ENCODE measurements around the gene GAL3ST1. TPM values are rescaled to one million over a fixed set of nuclear protein-coding genes. Genes with fewer than 3 reads are reported as not detected.
"Not testable (repeated sequence)": the region's sequence is repeated elsewhere in the genome, so short reads cannot be mapped to it uniquely, and the experiment has no call there.

GAL3ST1 gene
- total RNA-seq, 1 donor from 2014 or later, result not detected

GRCh38 chr22:30596886-30597285, 22.4 kb upstream of the GAL3ST1 start:
- DNase-seq (ENCODE audit: low read depth), result no peak

- no peak for DNase-seq (ENCODE audit: low read depth)
These were observed 21.7 kb upstream of the GAL3ST1 start for GRCh38 chr22:30596199-30596598.

GRCh38 chr22:30592360-30592713, 17.9 kb upstream of the GAL3ST1 start:
- DNase-seq (ENCODE audit: low read depth), result not testable (repeated sequence)

GRCh38 chr22:30591588-30592359, 17.3 kb upstream of the GAL3ST1 start, which contains the start of gene PES1:
TSS of gene PES1 (minus strand) at chr22:30591910. CDS start at chr22:30591833, 77 bp downstream.
- DNase-seq (ENCODE audit: low read depth), result peak; percentile 99

DNA sequence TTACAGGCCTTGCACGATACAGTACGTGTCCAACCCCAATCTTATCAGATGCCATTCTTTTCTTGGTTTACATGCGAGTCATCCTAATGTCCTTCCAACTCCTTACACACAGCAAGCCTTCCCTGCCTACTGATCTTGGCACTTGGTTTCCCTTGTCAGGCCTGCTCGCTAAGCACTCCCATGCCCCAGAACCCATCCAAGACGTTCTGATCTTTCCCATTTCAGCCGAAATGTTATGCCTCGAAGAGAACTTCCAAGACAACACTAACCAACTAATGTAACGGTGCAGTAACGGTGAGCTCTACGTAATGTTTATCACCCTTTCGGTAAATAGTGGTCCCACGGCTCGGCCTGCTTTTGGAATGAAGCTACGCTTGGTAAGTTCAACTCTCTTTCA, 16.7 kb upstream of the GAL3ST1 start:
- no peak for DNase-seq (ENCODE audit: low read depth)

- DNase-seq (ENCODE audit: low read depth), result no peak
These were observed 11.9 kb upstream of the GAL3ST1 start for GRCh38 chr22:30586414-30586813.

DNA sequence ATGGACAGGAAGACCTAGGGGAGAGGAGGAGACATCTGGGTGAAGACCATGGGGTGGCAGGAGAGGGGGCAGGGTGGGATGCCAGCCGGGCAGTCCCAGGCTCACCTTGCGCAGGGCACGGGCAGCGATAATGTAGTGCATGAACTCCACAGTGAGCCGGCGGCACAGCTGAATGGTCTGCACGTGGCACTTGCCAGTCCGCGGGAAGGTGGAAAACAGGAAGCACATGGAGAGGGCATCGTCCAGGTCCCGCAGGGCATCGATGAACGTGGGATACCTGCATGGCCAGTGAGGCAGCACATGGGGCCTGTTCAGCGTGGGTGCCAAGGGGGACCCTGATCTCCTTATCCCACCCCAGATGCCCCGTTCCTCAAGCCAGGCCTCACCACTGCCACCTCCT, 10.0 kb upstream of the GAL3ST1 start:
- no peak for DNase-seq (ENCODE audit: low read depth)

DNA sequence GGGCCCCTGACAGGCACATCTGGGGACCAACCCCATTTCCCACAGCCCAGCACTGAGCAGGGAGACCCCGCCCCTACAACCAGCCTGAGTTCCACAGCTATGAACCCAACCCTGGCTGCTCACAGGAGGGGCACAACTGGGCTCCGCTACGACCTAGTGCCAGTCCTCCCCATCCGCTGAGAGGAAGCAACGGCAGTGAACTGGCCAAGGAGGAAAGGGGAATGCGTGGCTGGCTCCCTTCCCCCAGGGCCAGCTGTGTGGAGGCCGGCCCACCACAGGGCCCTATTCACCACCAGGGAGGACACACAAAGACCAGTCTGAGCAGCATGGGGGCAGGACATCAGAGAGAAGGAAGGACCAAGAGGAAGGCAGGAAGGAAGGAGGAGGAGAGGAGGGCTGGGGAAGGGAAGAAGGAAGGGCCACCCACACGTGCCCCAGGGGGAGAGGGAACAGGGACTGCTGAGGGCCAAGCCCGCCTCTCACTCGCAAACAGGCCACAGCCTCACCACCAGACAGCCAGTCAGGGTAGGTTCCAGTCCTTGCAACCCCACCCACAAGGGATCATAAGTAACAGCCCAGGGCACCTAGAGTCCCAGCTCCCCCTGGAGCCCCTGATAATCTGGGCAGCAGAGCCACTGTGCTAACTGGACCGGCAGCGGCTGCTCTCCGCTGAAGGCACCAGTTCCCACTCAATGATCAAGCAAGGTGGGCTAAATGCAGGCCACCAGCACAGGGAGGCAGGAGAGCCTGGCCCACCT, 8.5 kb upstream of the GAL3ST1 start:
- no peak for DNase-seq (ENCODE audit: low read depth)

DNA sequence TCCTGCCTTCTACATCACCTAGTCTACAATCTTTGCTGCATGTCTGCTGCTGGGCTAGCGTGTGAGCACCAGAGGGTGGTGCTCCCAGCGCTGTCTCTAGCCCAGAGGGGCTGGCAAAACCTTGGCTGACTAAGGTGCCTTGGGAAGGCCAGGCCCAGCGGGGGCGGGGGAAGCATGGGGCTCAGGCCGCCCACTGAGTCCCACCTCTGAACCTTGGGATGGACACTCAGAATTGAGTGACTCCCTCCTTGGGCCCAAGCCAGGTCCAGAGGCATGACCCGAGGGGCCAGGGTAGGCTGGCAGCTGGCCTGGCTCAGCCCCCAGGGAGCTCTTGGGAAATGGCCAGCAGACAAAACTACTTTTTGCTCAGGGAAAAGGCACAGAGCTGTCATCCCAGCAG, 7.6 kb upstream of the GAL3ST1 start:
- DNase-seq (ENCODE audit: low read depth), result no peak

DNA sequence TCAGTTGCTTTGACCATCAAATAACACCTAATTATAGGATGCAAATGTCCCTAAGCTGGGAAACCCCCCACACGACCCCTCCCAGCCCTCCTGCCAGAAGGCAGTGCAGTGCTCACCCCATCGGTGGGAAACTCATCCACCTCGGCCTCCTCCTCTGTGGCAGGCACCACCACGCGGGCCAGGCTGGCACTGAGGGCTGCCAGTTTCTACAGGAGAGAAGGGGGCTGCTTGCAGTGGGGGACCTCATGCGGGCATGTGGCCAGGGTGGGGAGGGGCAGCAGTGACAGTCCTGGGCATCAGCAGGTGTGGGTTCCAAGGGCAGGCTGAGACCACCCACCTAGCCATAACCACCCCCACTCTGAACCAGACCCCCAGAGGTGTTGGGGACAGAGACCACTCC, 6.4 kb upstream of the GAL3ST1 start:
- DNase-seq (ENCODE audit: low read depth), result no peak

DNA sequence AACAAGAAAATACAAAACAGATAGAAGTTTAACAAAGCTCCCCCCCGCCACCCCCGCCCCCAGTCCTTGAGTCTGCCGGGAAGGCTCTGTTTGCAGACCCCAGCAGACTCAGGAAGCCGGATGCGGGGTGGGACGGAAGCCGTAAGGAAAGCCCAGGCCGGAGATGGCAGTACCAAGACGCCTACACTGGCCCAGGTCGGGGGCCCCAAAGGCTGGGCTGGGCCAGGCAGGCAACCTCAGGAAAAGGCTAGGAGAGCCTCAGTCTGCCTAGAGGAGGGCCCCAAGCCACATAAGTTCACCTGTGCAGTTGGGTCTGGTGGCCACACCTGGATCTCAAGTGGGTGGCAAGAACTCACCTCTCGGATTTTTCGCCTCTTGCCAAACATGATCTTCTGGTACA, 4.0 kb upstream of the GAL3ST1 start:
- no peak for DNase-seq (ENCODE audit: low read depth)

DNA sequence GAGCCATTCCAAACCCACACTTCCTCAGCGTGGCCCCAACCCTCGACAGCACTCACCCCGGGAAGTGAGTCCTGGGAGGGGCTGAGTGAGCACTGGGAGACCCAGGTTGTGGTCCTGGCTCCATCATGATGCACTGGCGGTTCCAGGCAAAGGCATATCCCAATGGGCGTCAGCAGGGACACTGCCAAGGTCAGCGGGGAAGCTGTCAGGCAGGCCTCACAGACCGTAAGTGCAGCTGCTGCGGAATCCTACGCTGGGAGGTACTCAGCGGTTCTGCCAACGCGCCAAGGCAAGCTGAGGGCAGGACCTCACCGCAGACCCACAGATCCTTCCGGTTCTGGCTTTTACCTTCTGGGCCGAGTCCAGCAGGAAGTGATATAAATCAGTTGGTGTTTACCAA, 1.4 kb upstream of the GAL3ST1 start:
- DNase-seq (ENCODE audit: low read depth), result peak; percentile 43

DNA sequence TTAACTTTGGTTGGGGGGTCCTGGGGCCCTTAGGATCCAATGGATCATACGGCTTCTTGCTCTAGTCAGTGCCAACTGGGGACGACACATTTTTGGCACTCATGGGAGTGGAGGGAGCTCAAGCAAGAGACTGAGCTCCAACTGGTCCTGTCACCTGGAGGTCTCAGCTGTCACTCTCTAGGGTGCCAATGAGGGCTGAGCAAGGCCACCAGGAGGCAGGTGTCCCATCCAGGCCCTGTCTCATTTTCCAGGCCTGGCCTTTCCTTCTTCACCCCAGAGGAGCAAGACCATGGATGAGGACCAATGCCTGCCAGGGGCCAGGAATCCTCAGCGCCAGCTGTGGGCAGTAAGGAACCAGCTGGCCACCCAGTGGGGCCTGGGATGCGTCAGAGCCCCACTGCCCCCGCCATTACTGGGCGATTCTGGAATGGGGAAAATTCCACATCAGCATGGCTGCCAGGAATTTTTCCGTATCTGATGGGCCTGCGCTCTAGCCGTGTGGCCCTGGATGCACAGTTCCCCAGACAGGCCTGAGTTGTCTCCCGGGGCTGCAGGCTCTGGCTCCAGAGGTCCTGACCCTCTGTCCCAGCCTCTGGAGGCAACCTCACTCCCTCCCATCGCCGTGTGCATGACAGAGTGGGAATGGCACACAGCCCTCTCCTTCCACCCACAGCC, 669 bp upstream of the GAL3ST1 start:
- DNase-seq (ENCODE audit: low read depth), result peak; percentile 73

DNA sequence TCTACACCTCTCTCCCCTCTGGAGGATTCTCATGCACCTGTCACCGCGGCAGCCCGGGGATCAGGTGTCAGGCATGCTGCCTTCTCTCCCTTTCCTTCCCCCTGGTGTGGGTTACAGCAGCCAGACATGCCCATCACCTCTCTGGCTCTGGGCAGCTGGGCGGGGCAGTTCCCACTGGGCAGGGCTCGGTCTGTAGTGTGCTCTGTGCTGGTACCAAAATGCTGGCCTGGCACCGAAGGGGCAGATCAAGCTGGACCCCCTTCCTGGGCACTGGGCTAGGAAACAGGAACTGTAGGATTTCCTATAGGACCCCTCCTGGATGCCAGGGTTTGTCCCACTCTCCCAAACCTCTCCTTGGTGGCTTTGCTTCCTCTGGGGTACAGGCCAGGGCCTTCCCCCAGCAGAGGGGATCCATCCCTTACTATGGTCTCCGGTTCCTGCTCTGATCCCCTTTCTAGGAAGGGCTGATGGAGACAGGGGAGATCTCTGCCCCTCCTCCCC, 821 bp downstream of the GAL3ST1 start:
- peak; percentile 58 for DNase-seq (ENCODE audit: low read depth)

GRCh38 chr22:30572840-30573593, 1.4 kb downstream of the GAL3ST1 start:
- no peak for DNase-seq (ENCODE audit: low read depth)

- no peak for DNase-seq (ENCODE audit: low read depth)
These were observed 2.3 kb downstream of the GAL3ST1 start for GRCh38 chr22:30572210-30572609.

- DNase-seq (ENCODE audit: low read depth), result no peak
These were observed 4.7 kb downstream of the GAL3ST1 start for GRCh38 chr22:30569674-30570202.

DNA sequence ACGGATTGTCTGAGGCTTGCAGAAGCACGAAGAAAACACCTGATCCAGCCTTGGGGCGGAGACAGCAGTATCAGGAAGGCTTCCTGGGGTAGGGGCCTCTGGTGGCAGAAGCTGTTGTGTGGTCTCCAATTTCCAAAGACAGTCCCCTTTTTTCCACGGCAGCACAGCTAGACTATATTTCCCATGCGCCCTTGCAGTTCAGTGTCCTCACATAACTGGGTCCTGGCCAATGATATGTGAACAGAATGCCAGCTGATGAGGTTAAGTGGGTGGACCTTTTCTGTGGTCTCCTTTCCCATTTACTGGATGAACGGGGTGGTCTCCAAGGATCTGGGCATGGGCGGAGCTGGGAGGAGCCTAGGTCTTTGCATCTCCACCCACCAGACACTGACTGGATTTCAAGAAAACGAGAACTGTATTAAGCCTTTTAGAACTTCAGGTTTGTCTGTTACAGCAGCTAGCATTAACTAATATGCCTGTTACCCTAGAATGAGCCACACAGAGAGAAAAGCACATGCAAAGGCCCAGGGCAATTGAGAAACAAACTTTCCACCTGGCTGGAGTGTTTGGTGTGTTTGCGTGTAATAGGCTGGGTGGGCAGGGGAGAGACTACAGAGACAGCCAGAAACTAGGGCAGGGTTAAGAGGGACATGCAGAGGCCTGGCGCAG, 6.2 kb downstream of the GAL3ST1 start:
- no peak for DNase-seq (ENCODE audit: low read depth)

DNA sequence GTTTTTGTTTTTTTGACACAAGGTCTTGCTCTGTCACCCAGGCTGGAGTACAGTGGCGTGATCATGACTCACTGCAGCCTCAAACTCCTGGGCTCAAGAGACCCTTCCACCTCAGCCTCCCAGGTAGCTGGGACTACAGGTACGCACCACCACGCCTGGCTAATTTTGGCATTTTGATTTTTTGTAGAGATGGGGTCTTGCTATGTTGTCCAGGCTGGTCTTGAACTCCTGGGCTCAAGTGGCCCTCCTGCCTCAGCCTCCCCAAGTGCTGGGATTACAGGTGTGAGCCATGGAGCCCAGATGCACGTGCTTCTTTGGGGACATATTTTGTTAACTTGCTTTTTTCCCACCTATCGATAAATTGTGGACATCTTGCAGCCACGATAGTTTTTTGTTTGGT, 7.2 kb downstream of the GAL3ST1 start:
- DNase-seq (ENCODE audit: low read depth), result not testable (repeated sequence)

GRCh38 chr22:30566125-30566524, 8.3 kb downstream of the GAL3ST1 start:
- DNase-seq (ENCODE audit: low read depth), result no peak

All from myocyte (in vitro differentiated cells).